ENCODE data around the gene ITPR1.

ITPR1 gene

DNA sequence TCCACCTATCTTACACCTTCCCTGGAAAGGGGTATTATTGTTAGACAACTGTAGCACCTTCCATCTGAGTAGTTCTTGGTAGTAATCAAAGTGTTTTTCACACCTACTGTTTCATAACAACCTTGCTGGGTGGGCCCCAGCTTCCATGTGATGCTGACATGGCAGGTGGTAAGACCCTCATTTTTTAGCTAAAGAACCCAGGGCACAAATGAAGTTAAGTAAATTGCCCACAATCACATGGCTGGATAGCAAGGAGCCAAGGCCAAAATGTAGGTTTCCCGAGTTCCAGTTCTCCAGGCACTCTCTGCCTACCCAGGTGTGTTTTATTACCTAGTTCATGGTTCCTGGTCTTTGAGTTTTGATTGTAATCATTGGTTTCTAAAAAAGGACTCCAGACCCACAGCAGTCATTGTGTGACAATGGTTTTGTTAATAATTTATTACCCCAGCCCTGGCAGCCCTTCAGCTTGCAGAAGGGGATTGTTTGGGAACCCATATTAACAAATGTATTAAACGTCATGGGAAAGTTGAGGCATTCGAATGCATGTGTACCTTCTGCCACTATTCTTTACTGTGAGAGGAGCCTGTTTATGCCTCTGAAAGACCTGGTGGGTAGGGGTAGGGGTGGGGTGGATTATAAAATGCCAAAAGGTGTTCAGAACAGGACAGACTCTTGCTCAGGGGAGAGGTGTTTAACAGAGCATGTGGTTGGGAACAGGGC lies 263.9 kb downstream of the ITPR1 start:
- H3K79me2 ChIP-seq (ENCODE audit: insufficient read depth, low read length): no peaks in the 10 kb centered on the region
- no peaks in the 10 kb centered on the region for H3F3A ChIP-seq (ENCODE audit: low read depth)
- H3K9me2 ChIP-seq (replicated peaks; ENCODE audit: low read depth, low read length): no peaks in the 10 kb centered on the region
- H3K9me3 ChIP-seq (ENCODE audit: insufficient read depth, low read depth, low read length): no peaks in the 10 kb centered on the region
- H3K36me3 ChIP-seq (ENCODE audit: insufficient read depth, low read length): peaks cover 16% of the 10 kb centered on the region; the same call in 1 of the 2 replicates
- no peak overlapping the region for H2AFZ ChIP-seq (ENCODE audit: low read length)
- H3K4me1 ChIP-seq (ENCODE audit: insufficient read depth, low read length, poor library complexity, severe bottlenecking): peaks cover 24% of the 10 kb centered on the region
- no peak overlapping the region for H3K4me2 ChIP-seq (ENCODE audit: low read depth, low read length, poor library complexity, severe bottlenecking)
- no peak overlapping the region for H3K9ac ChIP-seq (ENCODE audit: low read depth, low read length, poor library complexity, severe bottlenecking)
- TF ChIP-seq EZH2phosphoT487 (IDR thresholded peaks at IDR 0.05; ENCODE audit: borderline replicate concordance): no peak
- TF ChIP-seq, protein P1, sequence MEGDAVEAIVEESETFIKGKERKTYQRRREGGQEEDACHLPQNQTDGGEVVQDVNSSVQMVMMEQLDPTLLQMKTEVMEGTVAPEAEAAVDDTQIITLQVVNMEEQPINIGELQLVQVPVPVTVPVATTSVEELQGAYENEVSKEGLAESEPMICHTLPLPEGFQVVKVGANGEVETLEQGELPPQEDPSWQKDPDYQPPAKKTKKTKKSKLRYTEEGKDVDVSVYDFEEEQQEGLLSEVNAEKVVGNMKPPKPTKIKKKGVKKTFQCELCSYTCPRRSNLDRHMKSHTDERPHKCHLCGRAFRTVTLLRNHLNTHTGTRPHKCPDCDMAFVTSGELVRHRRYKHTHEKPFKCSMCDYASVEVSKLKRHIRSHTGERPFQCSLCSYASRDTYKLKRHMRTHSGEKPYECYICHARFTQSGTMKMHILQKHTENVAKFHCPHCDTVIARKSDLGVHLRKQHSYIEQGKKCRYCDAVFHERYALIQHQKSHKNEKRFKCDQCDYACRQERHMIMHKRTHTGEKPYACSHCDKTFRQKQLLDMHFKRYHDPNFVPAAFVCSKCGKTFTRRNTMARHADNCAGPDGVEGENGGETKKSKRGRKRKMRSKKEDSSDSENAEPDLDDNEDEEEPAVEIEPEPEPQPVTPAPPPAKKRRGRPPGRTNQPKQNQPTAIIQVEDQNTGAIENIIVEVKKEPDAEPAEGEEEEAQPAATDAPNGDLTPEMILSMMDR (conservative IDR thresholded peaks at IDR 0.05; ENCODE audit: low read length): no peak
- H4K20me1 ChIP-seq (ENCODE audit: insufficient read depth, low read length, poor library complexity, severe bottlenecking): no peaks in the 10 kb centered on the region
- no peaks in the 10 kb centered on the region for H3K27me3 ChIP-seq (ENCODE audit: insufficient read depth, low read length, poor library complexity, severe bottlenecking)
- no peak overlapping the region for H3K4me3 ChIP-seq (ENCODE audit: low read length, poor library complexity, severe bottlenecking)

DNA sequence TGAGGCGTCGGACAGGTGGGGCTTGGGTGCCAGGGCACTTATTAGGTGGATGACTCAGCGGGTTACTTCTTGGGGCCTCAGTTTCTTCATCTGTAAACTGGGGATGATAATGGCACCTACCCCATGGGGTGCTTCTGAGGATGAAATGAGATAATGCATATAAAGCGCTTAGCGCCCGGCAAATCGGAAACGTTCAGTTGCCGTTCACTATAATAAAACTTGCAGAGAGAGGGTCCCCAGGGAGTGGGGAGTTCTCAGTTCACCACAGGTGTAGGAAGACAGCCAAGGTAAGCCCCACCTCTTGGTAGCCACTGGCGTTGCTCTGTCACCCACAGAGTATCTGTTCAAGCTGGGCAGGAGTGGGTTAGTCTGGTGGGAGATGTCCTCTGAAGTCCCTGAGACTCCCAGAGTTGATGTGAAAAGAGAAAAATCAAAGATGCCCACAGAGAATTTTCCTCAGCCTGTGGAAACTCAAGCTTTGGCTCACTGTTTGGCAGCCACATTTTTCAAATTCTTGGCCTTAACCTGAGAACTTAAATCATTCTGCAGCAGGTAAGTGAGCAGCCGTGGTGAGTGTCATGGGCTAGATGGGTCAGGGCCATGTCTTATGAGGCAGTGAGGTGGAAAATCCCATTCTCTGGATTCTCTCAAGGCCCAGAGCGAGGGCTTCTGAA lies 264.6 kb downstream of the ITPR1 start:
- TF ChIP-seq, protein P1 (conservative IDR thresholded peaks at IDR 0.05; ENCODE audit: low read length): no peak
- TF ChIP-seq EZH2phosphoT487 (IDR thresholded peaks at IDR 0.05; ENCODE audit: borderline replicate concordance): no peak
- Histone ChIP-seq H2AFZ (ENCODE audit: low read length) (no peak overlapping the region), H3K9ac (ENCODE audit: low read depth, low read length, poor library complexity, severe bottlenecking) (no peak overlapping the region), H3K79me2 (ENCODE audit: insufficient read depth, low read length) (no peaks in the 10 kb centered on the region), H3K4me3 (ENCODE audit: low read length, poor library complexity, severe bottlenecking) (no peak overlapping the region), H3K27me3 (ENCODE audit: insufficient read depth, low read length, poor library complexity, severe bottlenecking) (no peaks in the 10 kb centered on the region), H3K9me3 (ENCODE audit: insufficient read depth, low read depth, low read length) (no peaks in the 10 kb centered on the region), H3K4me2 (ENCODE audit: low read depth, low read length, poor library complexity, severe bottlenecking) (no peak overlapping the region), H3K4me1 (ENCODE audit: insufficient read depth, low read length, poor library complexity, severe bottlenecking) (peaks cover 17% of the 10 kb centered on the region), H3K36me3 (ENCODE audit: insufficient read depth, low read length) (peaks cover 21% of the 10 kb centered on the region; the same call in 1 of the 2 replicates), H3K9me2 (replicated peaks; ENCODE audit: low read depth, low read length) (no peaks in the 10 kb centered on the region), H3F3A (ENCODE audit: low read depth) (no peaks in the 10 kb centered on the region), H4K20me1 (ENCODE audit: insufficient read depth, low read length, poor library complexity, severe bottlenecking) (no peaks in the 10 kb centered on the region)

DNA sequence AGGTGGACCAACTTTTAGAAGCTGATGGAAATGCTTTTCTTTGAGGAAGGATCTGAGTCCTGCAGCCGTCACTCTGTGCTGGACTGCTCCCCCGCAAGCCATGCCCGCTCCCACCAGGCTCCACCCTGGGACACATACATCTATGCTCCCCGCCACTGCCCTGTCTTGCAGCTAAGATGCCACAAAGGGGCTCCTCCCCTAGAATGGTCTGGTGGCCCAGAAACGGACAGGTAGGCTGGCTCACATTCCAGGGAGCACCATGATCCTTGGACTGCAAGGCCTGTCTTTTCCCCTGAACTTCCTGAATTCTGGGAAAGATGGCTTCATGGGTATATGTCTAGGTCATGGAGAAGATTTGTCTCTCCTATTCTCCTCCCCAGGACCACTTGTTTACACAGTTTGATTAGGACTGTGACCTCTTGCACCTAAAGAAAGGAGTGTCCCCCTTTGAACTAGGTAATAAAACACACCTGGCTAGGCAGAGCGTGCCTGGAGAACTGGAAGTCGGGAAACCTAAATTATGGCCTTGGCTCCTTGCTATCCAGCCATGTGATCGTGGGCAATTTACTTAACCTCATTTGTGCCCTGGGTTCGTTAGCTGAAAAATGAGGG lies 265.2 kb downstream of the ITPR1 start:
- Histone ChIP-seq H4K20me1 (ENCODE audit: insufficient read depth, low read length, poor library complexity, severe bottlenecking) (no peaks in the 10 kb centered on the region), H3K9me3 (ENCODE audit: insufficient read depth, low read depth, low read length) (no peaks in the 10 kb centered on the region), H3K4me2 (ENCODE audit: low read depth, low read length, poor library complexity, severe bottlenecking) (no peak overlapping the region), H3K9ac (ENCODE audit: low read depth, low read length, poor library complexity, severe bottlenecking) (no peak overlapping the region), H3K4me3 (ENCODE audit: low read length, poor library complexity, severe bottlenecking) (no peak overlapping the region), H3K27me3 (ENCODE audit: insufficient read depth, low read length, poor library complexity, severe bottlenecking) (no peaks in the 10 kb centered on the region), H3K79me2 (ENCODE audit: insufficient read depth, low read length) (no peaks in the 10 kb centered on the region), H3K36me3 (ENCODE audit: insufficient read depth, low read length) (peaks cover 24% of the 10 kb centered on the region; the same call in 1 of the 2 replicates), H3K4me1 (ENCODE audit: insufficient read depth, low read length, poor library complexity, severe bottlenecking) (peaks cover 15% of the 10 kb centered on the region), H3F3A (ENCODE audit: low read depth) (no peaks in the 10 kb centered on the region), H2AFZ (ENCODE audit: low read length) (no peak overlapping the region), H3K9me2 (replicated peaks; ENCODE audit: low read depth, low read length) (no peaks in the 10 kb centered on the region)
- TF ChIP-seq, protein P1 (conservative IDR thresholded peaks at IDR 0.05; ENCODE audit: low read length): no peak
- no peak for TF ChIP-seq EZH2phosphoT487 (IDR thresholded peaks at IDR 0.05; ENCODE audit: borderline replicate concordance)

Measured in Loucy (cell line).